Uterus (tissue), 2 donors: ENCODE data around the gene KIAA1549.

Experiments
- POLR2A ChIP-seq, 2 donors: fragments of 450-650 bp; IDR thresholded peaks; one replicate each; pipeline ENCODE4 v1.6.1; 2016; ENCODE audit warnings: antibody characterized with exemption in 2 of 2, mild to moderate bottlenecking in 1 of 2, moderate library complexity in 1 of 2
- TF ChIP-seq, protein P1 (sequence below), 4 experiments: fragments of 200-600 bp in 2 of 4; fragments of 450-650 bp in 2 of 4; sonication (generic) in 2 of 4; IDR thresholded peaks; one replicate each; pipeline ENCODE4 v1.5.1; 2016 to 2019; ENCODE audit warnings: antibody characterized with exemption in 4 of 4, mild to moderate bottlenecking in 2 of 4, moderate library complexity in 1 of 4

DNA sequence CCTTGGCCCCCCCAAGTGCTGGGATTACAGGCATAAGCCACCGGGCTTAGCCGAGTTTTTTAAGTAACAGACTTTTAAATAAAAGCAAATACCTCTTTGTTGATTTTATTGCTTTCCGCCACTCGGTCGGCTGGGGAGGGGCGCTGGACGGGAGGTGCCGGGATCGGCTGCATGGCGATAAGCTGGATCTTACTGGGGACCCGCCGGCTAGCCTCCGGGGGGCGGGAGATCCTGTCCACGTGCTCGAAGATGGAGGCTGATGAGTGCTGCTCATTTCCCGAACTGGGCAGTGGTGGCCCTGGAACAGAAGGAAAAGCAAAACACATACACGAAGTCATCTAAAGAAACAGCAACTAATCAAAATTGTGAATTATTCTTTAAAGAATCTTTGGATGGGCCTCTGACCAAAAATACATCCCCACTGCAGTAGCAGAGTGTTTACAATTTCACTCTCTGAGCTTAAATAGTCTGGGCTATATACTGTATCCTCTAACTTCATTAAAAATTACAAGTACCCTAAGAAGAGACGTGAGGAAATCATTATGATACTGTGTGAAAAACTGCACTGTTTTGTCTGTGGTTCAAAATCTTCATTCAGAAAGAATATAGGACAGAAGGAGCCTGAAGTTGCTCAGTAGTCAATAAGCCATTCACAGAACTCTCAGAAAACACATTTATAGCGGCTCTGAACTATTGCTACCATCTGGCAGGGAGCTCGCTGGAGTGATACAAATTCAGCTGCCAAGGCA is 110.0 kb downstream of the KIAA1549 start:
- TF ChIP-seq, protein P1, sequence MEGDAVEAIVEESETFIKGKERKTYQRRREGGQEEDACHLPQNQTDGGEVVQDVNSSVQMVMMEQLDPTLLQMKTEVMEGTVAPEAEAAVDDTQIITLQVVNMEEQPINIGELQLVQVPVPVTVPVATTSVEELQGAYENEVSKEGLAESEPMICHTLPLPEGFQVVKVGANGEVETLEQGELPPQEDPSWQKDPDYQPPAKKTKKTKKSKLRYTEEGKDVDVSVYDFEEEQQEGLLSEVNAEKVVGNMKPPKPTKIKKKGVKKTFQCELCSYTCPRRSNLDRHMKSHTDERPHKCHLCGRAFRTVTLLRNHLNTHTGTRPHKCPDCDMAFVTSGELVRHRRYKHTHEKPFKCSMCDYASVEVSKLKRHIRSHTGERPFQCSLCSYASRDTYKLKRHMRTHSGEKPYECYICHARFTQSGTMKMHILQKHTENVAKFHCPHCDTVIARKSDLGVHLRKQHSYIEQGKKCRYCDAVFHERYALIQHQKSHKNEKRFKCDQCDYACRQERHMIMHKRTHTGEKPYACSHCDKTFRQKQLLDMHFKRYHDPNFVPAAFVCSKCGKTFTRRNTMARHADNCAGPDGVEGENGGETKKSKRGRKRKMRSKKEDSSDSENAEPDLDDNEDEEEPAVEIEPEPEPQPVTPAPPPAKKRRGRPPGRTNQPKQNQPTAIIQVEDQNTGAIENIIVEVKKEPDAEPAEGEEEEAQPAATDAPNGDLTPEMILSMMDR (IDR thresholded peaks at IDR 0.05) = no peak
- no peak for TF ChIP-seq POLR2A (IDR thresholded peaks at IDR 0.05)
